NCI-H2196 treated with DMSO at 0.1 percent for 48 hours (cell line): ENCODE data around the gene USP17L12.
"Not testable (repeated sequence)": the region's sequence is repeated elsewhere in the genome, so short reads cannot be mapped to it uniquely, and the experiment has no call there.

Source experiments
- DNase-seq: peaks from one replicate; lab custom pipeline; 2025; ENCODE audit not compliant: unreplicated experiment; lab: John Stamatoyannopoulos, UW

USP17L12 gene, protein sequence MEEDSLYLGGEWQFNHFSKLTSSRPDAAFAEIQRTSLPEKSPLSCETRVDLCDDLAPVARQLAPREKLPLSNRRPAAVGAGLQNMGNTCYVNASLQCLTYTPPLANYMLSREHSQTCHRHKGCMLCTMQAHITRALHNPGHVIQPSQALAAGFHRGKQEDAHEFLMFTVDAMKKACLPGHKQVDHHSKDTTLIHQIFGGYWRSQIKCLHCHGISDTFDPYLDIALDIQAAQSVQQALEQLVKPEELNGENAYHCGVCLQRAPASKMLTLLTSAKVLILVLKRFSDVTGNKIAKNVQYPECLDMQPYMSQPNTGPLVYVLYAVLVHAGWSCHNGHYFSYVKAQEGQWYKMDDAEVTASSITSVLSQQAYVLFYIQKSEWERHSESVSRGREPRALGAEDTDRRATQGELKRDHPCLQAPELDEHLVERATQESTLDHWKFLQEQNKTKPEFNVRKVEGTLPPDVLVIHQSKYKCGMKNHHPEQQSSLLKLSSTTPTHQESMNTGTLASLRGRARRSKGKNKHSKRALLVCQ

GRCh38 chr4:9219852-9220251 lies at the start of gene USP17L12:
TSS of gene USP17L12 (plus strand) at chr4:9220152. CDS start at chr4:9220152, 0 bp downstream.
- not testable (repeated sequence) for DNase-seq

DNA sequence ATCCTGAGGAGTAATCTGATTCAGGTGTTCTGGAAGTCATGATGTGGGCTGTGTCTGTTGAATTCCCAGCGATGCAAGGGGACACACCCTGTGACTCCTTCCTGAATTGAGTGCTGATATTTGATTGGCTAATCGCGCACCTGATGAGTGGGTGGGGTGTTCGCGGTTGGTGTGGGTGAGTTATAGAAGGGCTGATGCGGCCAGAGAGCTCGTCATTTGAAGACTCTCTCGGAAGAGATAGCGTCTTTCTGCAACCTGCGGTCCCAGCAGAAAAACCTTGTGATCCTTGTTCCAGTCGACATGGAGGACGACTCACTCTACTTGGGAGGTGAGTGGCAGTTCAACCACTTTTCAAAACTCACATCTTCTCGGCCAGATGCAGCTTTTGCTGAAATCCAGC lies 9.6 kb upstream of the USP17L12 start, which contains the start of gene USP17L10:
TSS of gene USP17L10 (plus strand) at position 301 of the 400 bp plus-strand sequence. CDS start at position 301, 0 bp downstream.
- DNase-seq, result not testable (repeated sequence)

GRCh38 chr4:9214701-9215100 lies 5.3 kb upstream of the USP17L12 start:
- not testable (repeated sequence) for DNase-seq

DNA sequence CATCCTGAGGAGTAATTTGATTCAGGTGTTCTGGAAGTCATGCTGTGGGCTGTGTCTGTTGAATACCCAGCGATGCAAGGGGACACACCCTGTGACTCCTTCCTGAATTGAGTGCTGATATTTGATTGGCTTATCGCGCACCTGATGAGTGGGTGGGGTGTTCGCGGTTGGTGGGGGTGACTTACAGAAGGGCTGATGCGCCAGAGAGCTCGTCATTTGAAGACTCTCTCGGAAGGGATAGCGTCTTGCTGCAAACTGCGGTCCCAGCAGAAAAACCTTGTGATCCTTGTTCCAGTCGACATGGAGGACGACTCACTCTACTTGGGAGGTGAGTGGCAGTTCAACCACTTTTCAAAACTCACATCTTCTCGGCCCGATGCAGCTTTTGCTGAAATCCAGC lies 4.8 kb upstream of the USP17L12 start, which contains the start of gene USP17L11:
TSS of gene USP17L11 (plus strand) at position 301 of the 400 bp plus-strand sequence. CDS start at position 301, 0 bp downstream.
- not testable (repeated sequence) for DNase-seq

GRCh38 chr4:9224596-9224995 lies 4.6 kb downstream of the USP17L12 start, which contains the start of gene USP17L13:
TSS of gene USP17L13 (plus strand) at chr4:9224896. CDS start at chr4:9224896, 0 bp downstream.
- DNase-seq, result not testable (repeated sequence)

DNA sequence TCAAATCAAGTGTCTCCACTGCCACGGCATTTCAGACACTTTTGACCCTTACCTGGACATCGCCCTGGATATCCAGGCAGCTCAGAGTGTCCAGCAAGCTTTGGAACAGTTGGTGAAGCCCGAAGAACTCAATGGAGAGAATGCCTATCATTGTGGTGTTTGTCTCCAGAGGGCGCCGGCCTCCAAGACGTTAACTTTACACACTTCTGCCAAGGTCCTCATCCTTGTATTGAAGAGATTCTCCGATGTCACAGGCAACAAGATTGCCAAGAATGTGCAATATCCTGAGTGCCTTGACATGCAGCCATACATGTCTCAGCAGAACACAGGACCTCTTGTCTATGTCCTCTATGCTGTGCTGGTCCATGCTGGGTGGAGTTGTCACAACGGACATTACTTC lies 10.3 kb downstream of the USP17L12 start:
- not testable (repeated sequence) for DNase-seq

DNA sequence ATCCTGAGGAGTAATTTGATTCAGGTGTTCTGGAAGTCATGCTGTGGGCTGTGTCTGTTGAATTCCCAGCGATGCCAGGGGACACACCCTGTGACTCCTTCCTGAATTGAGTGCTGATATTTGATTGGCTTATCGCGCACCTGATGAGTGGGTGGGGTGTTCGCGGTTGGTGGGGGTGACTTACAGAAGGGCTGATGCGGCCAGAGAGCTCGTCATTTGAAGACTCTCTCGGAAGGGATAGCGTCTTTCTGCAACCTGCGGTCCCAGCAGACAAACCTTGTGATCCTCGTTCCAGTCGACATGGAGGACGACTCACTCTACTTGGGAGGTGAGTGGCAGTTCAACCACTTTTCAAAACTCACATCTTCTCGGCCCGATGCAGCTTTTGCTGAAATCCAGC lies 14.1 kb downstream of the USP17L12 start, which contains the start of gene USP17L15:
TSS of gene USP17L15 (plus strand) at position 301 of the 400 bp plus-strand sequence. CDS start at position 301, 0 bp downstream.
- DNase-seq, result not testable (repeated sequence)

- DNase-seq, result not testable (repeated sequence)
These were observed 18.5 kb downstream of the USP17L12 start for GRCh38 chr4:9238461-9238860.

DNA sequence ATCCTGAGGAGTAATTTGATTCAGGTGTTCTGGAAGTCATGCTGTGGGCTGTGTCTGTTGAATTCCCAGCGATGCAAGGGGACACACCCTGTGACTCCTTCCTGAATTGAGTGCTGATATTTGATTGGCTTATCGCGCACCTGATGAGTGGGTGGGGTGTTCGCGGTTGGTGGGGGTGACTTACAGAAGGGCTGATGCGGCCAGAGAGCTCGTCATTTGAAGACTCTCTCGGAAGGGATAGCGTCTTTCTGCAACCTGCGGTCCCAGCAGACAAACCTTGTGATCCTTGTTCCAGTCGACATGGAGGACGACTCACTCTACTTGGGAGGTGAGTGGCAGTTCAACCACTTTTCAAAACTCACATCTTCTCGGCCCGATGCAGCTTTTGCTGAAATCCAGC lies 23.6 kb downstream of the USP17L12 start, which contains the start of gene USP17L17:
TSS of gene USP17L17 (plus strand) at position 301 of the 400 bp plus-strand sequence. CDS start at position 301, 0 bp downstream.
- DNase-seq, result not testable (repeated sequence)

DNA sequence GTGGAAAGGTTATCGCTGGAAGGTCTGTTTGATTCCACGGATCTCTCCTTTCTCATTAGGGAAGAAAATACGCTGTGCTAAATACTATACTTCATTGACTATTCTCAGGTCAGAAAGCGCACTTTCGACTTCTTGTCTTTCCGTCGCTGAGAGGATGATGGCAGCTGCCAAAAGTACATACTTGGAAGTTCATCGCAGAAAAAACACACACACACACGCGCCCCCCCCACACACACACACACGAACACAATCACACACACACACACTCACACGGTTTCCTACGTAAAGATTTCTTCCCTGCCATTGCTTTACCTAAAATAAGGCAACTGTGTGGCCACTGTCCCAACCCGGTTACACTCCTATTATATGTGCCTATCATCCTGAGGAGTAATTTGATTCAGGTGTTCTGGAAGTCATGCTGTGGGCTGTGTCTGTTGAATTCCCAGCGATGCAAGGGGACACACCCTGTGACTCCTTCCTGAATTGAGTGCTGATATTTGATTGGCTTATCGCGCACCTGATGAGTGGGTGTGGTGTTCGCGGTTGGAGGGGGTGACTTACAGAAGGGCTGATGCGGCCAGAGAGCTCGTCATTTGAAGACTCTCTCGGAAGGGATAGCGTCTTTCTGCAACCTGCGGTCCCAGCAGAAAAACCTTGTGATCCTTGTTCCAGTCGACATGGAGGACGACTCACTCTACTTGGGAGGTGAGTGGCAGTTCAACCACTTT lies 28.2 kb downstream of the USP17L12 start, which contains the start of gene USP17L18:
TSS of gene USP17L18 (plus strand) at position 678 of the 728 bp plus-strand sequence. CDS start at position 678, 0 bp downstream.
- DNase-seq, result not testable (repeated sequence)

DNA sequence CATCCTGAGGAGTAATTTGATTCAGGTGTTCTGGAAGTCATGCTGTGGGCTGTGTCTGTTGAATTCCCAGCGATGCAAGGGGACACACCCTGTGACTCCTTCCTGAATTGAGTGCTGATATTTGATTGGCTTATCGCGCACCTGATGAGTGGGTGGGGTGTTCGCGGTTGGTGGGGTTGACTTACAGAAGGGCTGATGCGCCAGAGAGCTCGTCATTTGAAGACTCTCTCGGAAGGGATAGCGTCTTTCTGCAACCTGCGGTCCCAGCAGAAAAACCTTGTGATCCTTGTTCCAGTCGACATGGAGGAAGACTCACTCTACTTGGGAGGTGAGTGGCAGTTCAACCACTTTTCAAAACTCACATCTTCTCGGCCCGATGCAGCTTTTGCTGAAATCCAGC lies 33.1 kb downstream of the USP17L12 start, which contains the start of gene USP17L19:
TSS of gene USP17L19 (plus strand) at position 301 of the 400 bp plus-strand sequence. CDS start at position 301, 0 bp downstream.
- DNase-seq, result not testable (repeated sequence)

- DNase-seq, result not testable (repeated sequence)
These were observed 37.9 kb downstream of the USP17L12 start, which contains the start of gene USP17L20 for GRCh38 chr4:9257824-9258223. TSS of gene USP17L20 (plus strand) at chr4:9258124. CDS start at chr4:9258124, 0 bp downstream.

DNA sequence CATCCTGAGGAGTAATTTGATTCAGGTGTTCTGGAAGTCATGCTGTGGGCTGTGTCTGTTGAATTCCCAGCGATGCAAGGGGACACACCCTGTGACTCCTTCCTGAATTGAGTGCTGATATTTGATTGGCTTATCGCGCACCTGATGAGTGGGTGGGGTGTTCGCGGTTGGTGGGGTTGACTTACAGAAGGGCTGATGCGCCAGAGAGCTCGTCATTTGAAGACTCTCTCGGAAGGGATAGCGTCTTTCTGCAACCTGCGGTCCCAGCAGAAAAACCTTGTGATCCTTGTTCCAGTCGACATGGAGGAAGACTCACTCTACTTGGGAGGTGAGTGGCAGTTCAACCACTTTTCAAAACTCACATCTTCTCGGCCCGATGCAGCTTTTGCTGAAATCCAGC lies 42.6 kb downstream of the USP17L12 start, which contains the start of gene USP17L21:
TSS of gene USP17L21 (plus strand) at position 301 of the 400 bp plus-strand sequence. CDS start at position 301, 0 bp downstream.
- not testable (repeated sequence) for DNase-seq

GRCh38 chr4:9267319-9267718 lies 47.4 kb downstream of the USP17L12 start, which contains the start of gene USP17L22:
TSS of gene USP17L22 (plus strand) at chr4:9267619. CDS start at chr4:9267619, 0 bp downstream.
- not testable (repeated sequence) for DNase-seq
